ENCODE measurements around the gene RPS6KA3.

RPS6KA3 gene

GRCh38 chrX:20218836-20219505 is 47.7 kb downstream of the RPS6KA3 start:
- H3K27me3 ChIP-seq: no peaks in the 10 kb centered on the region
- no peaks in the 10 kb centered on the region for H3K36me3 ChIP-seq
- no peaks in the 10 kb centered on the region for H3K9me3 ChIP-seq
- H3K27ac ChIP-seq: peak overlapping the region; percentile 33
- no peak overlapping the region for H3K4me3 ChIP-seq (ENCODE audit: low read depth in 1 of 2, low read length in 1 of 2)
- TF ChIP-seq CTCF (IDR thresholded peaks at IDR 0.05): no peak
- H3K4me1 ChIP-seq (ENCODE audit: control insufficient read depth in 1 of 2, insufficient read depth in 1 of 2, low read depth in 1 of 2, low read length in 1 of 2): peaks cover 11 to 16% of the 10 kb centered on the region in 2 experiments

- no peaks in the 10 kb centered on the region for H3K36me3 ChIP-seq
- no peak overlapping the region for H3K27ac ChIP-seq
- no peaks in the 10 kb centered on the region for H3K9me3 ChIP-seq
- H3K27me3 ChIP-seq: no peaks in the 10 kb centered on the region
- no peak overlapping the region for H3K4me3 ChIP-seq (ENCODE audit: low read depth in 1 of 2, low read length in 1 of 2)
- TF ChIP-seq CTCF (IDR thresholded peaks at IDR 0.05): no peak
- H3K4me1 ChIP-seq (ENCODE audit: control insufficient read depth in 1 of 2, insufficient read depth in 1 of 2, low read depth in 1 of 2, low read length in 1 of 2): peaks cover 11 to 16% of the 10 kb centered on the region in 2 experiments
Observed at GRCh38 chrX:20217906-20218305, 48.8 kb downstream of the RPS6KA3 start.

GRCh38 chrX:20217271-20217670 is 49.4 kb downstream of the RPS6KA3 start:
- no peak overlapping the region for H3K27ac ChIP-seq
- H3K36me3 ChIP-seq: no peaks in the 10 kb centered on the region
- no peak overlapping the region for H3K4me3 ChIP-seq (ENCODE audit: low read depth in 1 of 2, low read length in 1 of 2)
- no peak for TF ChIP-seq CTCF (IDR thresholded peaks at IDR 0.05)
- H3K9me3 ChIP-seq: no peaks in the 10 kb centered on the region
- H3K27me3 ChIP-seq: no peaks in the 10 kb centered on the region
- H3K4me1 ChIP-seq (ENCODE audit: control insufficient read depth in 1 of 2, insufficient read depth in 1 of 2, low read depth in 1 of 2, low read length in 1 of 2): peaks cover 11 to 16% of the 10 kb centered on the region in 2 experiments

- Histone ChIP-seq H3K36me3 (no peaks in the 10 kb centered on the region), H3K4me1 (ENCODE audit: control insufficient read depth in 1 of 2, insufficient read depth in 1 of 2, low read depth in 1 of 2, low read length in 1 of 2) (peaks cover 11 to 16% of the 10 kb centered on the region in 2 experiments), H3K27me3 (no peaks in the 10 kb centered on the region), H3K9me3 (no peaks in the 10 kb centered on the region), H3K27ac (no peak overlapping the region), H3K4me3 (ENCODE audit: low read depth in 1 of 2, low read length in 1 of 2) (no peak overlapping the region)
- no peak for TF ChIP-seq CTCF (IDR thresholded peaks at IDR 0.05)
Observed at GRCh38 chrX:20215565-20215964, 51.1 kb downstream of the RPS6KA3 start.

GRCh38 chrX:20212486-20213089 is 54.1 kb downstream of the RPS6KA3 start:
- Histone ChIP-seq H3K4me1 (ENCODE audit: control insufficient read depth in 1 of 2, insufficient read depth in 1 of 2, low read depth in 1 of 2, low read length in 1 of 2) (peaks cover under 1 to 8% of the 10 kb centered on the region in 2 experiments), H3K27ac (no peak overlapping the region), H3K9me3 (no peaks in the 10 kb centered on the region), H3K36me3 (peaks cover 17% of the 10 kb centered on the region), H3K4me3 (ENCODE audit: low read depth in 1 of 2, low read length in 1 of 2) (no peak overlapping the region), H3K27me3 (no peaks in the 10 kb centered on the region)
- TF ChIP-seq CTCF (IDR thresholded peaks at IDR 0.05): no peak

Measured in neutrophil (primary cell).